ENCODE data around the gene FIZ1.

FIZ1 gene

DNA sequence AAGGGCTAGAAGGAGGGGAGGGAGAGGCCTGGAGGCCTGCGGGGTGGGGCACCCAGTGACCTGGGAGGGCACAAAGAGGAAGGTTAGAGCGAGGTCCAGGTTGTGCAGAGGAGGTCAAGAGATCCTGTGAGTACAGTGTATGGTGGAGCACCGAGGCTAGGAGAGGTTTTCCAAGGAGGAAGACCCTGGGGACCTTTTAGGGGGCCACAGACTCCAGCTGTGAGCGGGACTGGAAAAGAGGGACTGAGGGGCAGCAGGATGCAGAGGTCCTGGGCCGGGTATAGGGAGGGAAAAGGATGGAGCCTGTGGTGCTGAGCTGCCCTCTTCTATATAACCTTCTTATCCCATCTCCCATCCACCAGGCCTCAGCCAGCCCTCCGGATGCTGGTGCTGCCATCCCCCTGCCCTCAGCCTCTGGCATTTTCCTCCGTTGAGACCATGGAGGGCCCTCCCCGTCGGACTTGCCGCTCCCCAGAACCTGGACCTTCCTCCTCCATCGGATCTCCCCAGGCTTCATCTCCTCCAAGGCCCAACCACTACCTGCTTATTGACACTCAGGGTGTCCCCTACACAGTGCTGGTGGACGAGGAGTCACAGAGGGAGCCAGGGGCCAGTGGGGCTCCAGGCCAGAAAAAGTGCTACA, 45.0 kb upstream of the FIZ1 start:
- DNase-seq (ENCODE audit: low read depth in 1 of 2, low spot score in 1 of 2), result no peak
- Histone ChIP-seq H3K4me3 (replicated peaks; ENCODE audit: insufficient read depth, low read length) (peak overlapping the region; percentile 91), H3K27ac (replicated peaks) (peak overlapping the region; percentile 79), H3K27me3 (ENCODE audit: insufficient read depth, poor library complexity, severe bottlenecking) (no peaks in the 10 kb centered on the region)
- TF ChIP-seq SPI1 (IDR thresholded peaks at IDR 0.05; ENCODE audit: borderline replicate concordance, low read depth) (no peak), POLR2AphosphoS5 (IDR thresholded peaks at IDR 0.05; ENCODE audit: low read depth) (no peak), GABPA (IDR thresholded peaks at IDR 0.05; ENCODE audit: low read depth) (no peak), CTCF (IDR thresholded peaks at IDR 0.05; ENCODE audit: insufficient read depth, low read length) (no peak)
- TF ChIP-seq, protein P1, sequence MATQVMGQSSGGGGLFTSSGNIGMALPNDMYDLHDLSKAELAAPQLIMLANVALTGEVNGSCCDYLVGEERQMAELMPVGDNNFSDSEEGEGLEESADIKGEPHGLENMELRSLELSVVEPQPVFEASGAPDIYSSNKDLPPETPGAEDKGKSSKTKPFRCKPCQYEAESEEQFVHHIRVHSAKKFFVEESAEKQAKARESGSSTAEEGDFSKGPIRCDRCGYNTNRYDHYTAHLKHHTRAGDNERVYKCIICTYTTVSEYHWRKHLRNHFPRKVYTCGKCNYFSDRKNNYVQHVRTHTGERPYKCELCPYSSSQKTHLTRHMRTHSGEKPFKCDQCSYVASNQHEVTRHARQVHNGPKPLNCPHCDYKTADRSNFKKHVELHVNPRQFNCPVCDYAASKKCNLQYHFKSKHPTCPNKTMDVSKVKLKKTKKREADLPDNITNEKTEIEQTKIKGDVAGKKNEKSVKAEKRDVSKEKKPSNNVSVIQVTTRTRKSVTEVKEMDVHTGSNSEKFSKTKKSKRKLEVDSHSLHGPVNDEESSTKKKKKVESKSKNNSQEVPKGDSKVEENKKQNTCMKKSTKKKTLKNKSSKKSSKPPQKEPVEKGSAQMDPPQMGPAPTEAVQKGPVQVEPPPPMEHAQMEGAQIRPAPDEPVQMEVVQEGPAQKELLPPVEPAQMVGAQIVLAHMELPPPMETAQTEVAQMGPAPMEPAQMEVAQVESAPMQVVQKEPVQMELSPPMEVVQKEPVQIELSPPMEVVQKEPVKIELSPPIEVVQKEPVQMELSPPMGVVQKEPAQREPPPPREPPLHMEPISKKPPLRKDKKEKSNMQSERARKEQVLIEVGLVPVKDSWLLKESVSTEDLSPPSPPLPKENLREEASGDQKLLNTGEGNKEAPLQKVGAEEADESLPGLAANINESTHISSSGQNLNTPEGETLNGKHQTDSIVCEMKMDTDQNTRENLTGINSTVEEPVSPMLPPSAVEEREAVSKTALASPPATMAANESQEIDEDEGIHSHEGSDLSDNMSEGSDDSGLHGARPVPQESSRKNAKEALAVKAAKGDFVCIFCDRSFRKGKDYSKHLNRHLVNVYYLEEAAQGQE (IDR thresholded peaks at IDR 0.05; ENCODE audit: insufficient replicate concordance, low read depth), result no peak

GRCh38 chr19:55643887-55644176, 44.5 kb upstream of the FIZ1 start:
- Histone ChIP-seq H3K27ac (replicated peaks) (peak overlapping the region; percentile 79), H3K27me3 (ENCODE audit: insufficient read depth, poor library complexity, severe bottlenecking) (no peaks in the 10 kb centered on the region), H3K4me3 (replicated peaks; ENCODE audit: insufficient read depth, low read length) (peak overlapping the region; percentile 91)
- no peak for DNase-seq (ENCODE audit: low read depth in 1 of 2, low spot score in 1 of 2)
- TF ChIP-seq, protein P1 (IDR thresholded peaks at IDR 0.05; ENCODE audit: insufficient replicate concordance, low read depth), result no peak
- TF ChIP-seq CTCF (IDR thresholded peaks at IDR 0.05; ENCODE audit: insufficient read depth, low read length) (no peak), SPI1 (IDR thresholded peaks at IDR 0.05; ENCODE audit: borderline replicate concordance, low read depth) (no peak), GABPA (IDR thresholded peaks at IDR 0.05; ENCODE audit: low read depth) (no peak), POLR2AphosphoS5 (IDR thresholded peaks at IDR 0.05; ENCODE audit: low read depth) (no peak)

- H3K27me3 ChIP-seq (ENCODE audit: insufficient read depth, poor library complexity, severe bottlenecking), result no peaks in the 10 kb centered on the region
- peak in 1 of 2 experiments; percentile 80 for DNase-seq (ENCODE audit: low read depth in 1 of 2, low spot score in 1 of 2)
- H3K27ac ChIP-seq (replicated peaks), result peak within 1 kb of the TSS; percentile 79
- TF ChIP-seq SPI1 (IDR thresholded peaks at IDR 0.05; ENCODE audit: borderline replicate concordance, low read depth), result no peak
- no peak for TF ChIP-seq CTCF (IDR thresholded peaks at IDR 0.05; ENCODE audit: insufficient read depth, low read length)
- TF ChIP-seq GABPA (IDR thresholded peaks at IDR 0.05; ENCODE audit: low read depth), result peak; percentile 91
- peak; percentile 79 for TF ChIP-seq POLR2AphosphoS5 (IDR thresholded peaks at IDR 0.05; ENCODE audit: low read depth)
- TF ChIP-seq, protein P1 (IDR thresholded peaks at IDR 0.05; ENCODE audit: insufficient replicate concordance, low read depth), result no peak
- H3K4me3 ChIP-seq (replicated peaks; ENCODE audit: insufficient read depth, low read length), result peak within 1 kb of the TSS; percentile 91
Observed at GRCh38 chr19:55643003-55643886, 43.9 kb upstream of the FIZ1 start, which contains the start of gene ZNF581. TSS of gene ZNF581 (plus strand) at chr19:55643649. CDS start at chr19:55644572, 923 bp downstream.
